ENCODE data around the gene TXNDC2. TPM values are rescaled to one million over a fixed set of nuclear protein-coding genes. Genes with fewer than 3 reads are reported as not detected.

The TXNDC2 gene
- total and polyA plus RNA-seq, 9 of the 15 experiments (the other 6 are each of a cell fraction or from before 2014, with no cell fraction given) = 1.2 to 4.9 (median 2.3) TPM

GRCh38 chr18:9876212-9876866 lies 9.4 kb upstream of the TXNDC2 start (continued):
- TF ChIP-seq ZNF407 (IDR thresholded peaks at IDR 0.05; ENCODE audit: low read depth) (peak; percentile 16; the same call in 1 of the 2 replicates), HDGF (IDR thresholded peaks at IDR 0.05) (no peak), NONO (IDR thresholded peaks at IDR 0.05; ENCODE audit: low read depth in 2 of 2, low read length in 1 of 2) (no peak), FIP1L1 (IDR thresholded peaks at IDR 0.05; ENCODE audit: low read depth, low read length, poor library complexity, severe bottlenecking) (no peak), BRD4 (IDR thresholded peaks at IDR 0.05) (peak; percentile 99), HBP1 (CRISPR knock-in tag; IDR thresholded peaks at IDR 0.05) (peak; percentile 77; the same call in 1 of the 2 replicates), NUFIP1 (IDR thresholded peaks at IDR 0.05; ENCODE audit: partially characterized antibody) (no peak), CGGBP1 (CRISPR knock-in tag; IDR thresholded peaks at IDR 0.05) (no peak), MCM3 (IDR thresholded peaks at IDR 0.05) (no peak), POLR3G (IDR thresholded peaks at IDR 0.05; ENCODE audit: extremely low read depth, insufficient read length, insufficient replicate concordance) (no peak), E2F8 (IDR thresholded peaks at IDR 0.05; ENCODE audit: low read depth, partially characterized antibody) (no peak), SMARCB1 (IDR thresholded peaks at IDR 0.05; ENCODE audit: insufficient read length, low read depth) (peak; percentile 5), HOXB6 (CRISPR knock-in tag; IDR thresholded peaks at IDR 0.05; ENCODE audit: borderline replicate concordance) (no peak), MTA3 (IDR thresholded peaks at IDR 0.05; ENCODE audit: borderline replicate concordance) (no peak), BCL6 (CRISPR knock-in tag; IDR thresholded peaks at IDR 0.05) (0 out of 2 replicates have a peak, but pooled peaks have one; percentile 43), NEUROD1 (IDR thresholded peaks at IDR 0.05; ENCODE audit: borderline replicate concordance, low read depth, low read length, partially characterized antibody) (no peak)

Data from K562 (cell line).